Measurements from ENCODE around the gene EXOSC5. TPM values are rescaled to one million over a fixed set of nuclear protein-coding genes. Genes with fewer than 3 reads are reported as not detected.

EXOSC5 gene
- total RNA-seq, 1 experiment from 2014 or later = 58.7 TPM

GRCh38 chr19:41392775-41393174 lies 4.4 kb downstream of the EXOSC5 start:
- H3K4me1 Mint-ChIP-seq = peaks cover 11% of the 10 kb centered on the region in 2 experiments
- Histone ChIP-seq H3T11ph (ENCODE audit: low read length) (no peak overlapping the region), H3K4ac (ENCODE audit: low read depth, low read length) (no peak overlapping the region), H3K23me2 (ENCODE audit: insufficient read length, low read depth, low read length, poor library complexity, severe bottlenecking) (peaks cover 4% of the 10 kb centered on the region), H3K18ac (ENCODE audit: insufficient read length, low read depth, low read length) (no peak overlapping the region), H2AFZ (ENCODE audit: low read length) (no peak overlapping the region), H2BK15ac (ENCODE audit: low read depth, low read length) (no peak overlapping the region), H3K23ac (ENCODE audit: insufficient read length, low read depth, low read length) (no peak overlapping the region), H3K4me1 (ENCODE audit: insufficient read depth, low read length) (no peaks in the 10 kb centered on the region), H3K27ac (ENCODE audit: insufficient read length, low read depth, low read length) (no peak overlapping the region), H3K56ac (ENCODE audit: insufficient read length, low read depth, low read length) (no peak overlapping the region), H2BK12ac (ENCODE audit: insufficient read length, low read depth, low read length) (no peak overlapping the region), H4K5ac (ENCODE audit: insufficient read length, low read depth, low read length) (no peak overlapping the region), H3K9me3 (ENCODE audit: control insufficient read depth, low read depth, low read length) (no peaks in the 10 kb centered on the region), H4K20me1 (ENCODE audit: control insufficient read depth, insufficient read depth, insufficient read length) (no peaks in the 10 kb centered on the region), H3K79me1 (ENCODE audit: insufficient read depth, low read depth, low read length, poor library complexity, severe bottlenecking) (no peaks in the 10 kb centered on the region), H3K14ac (ENCODE audit: insufficient read depth, low read length) (no peak overlapping the region), H3K9ac (ENCODE audit: extremely low read depth, insufficient read length, low read length) (no peak overlapping the region), H2AK5ac (ENCODE audit: insufficient read length, low read length) (no peak overlapping the region), H2BK5ac (ENCODE audit: insufficient read length, low read length) (no peak overlapping the region), H3K4me2 (ENCODE audit: insufficient read depth, insufficient read length, low read length) (no peak overlapping the region), H3K27me3 (ENCODE audit: insufficient read depth, low read length) (no peaks in the 10 kb centered on the region), H3K79me2 (ENCODE audit: insufficient read depth, low read length) (no peaks in the 10 kb centered on the region), H2BK120ac (ENCODE audit: low read depth, low read length, poor library complexity, severe bottlenecking) (no peak overlapping the region), H4K8ac (replicated peaks; ENCODE audit: insufficient read length, low read depth, low read length) (no peak overlapping the region), H2BK20ac (ENCODE audit: low read depth, low read length, poor library complexity, severe bottlenecking) (no peak overlapping the region), H4K91ac (ENCODE audit: insufficient read length, low read depth, low read length) (no peak overlapping the region)
- no peaks in the 10 kb centered on the region; a peak in 1 of 5 replicates for H3K9me3 Mint-ChIP-seq
- no peak overlapping the region for H3K4me3 Mint-ChIP-seq
- H3K36me3 Mint-ChIP-seq (ENCODE audit: insufficient read depth in 1 of 3, low read depth in 3 of 3) = peaks cover 2 to 55% (median 22%) of the 10 kb centered on the region in 3 experiments; a peak in 5 of 7 replicates
- no peaks in the 10 kb centered on the region for H3K27me3 Mint-ChIP-seq (ENCODE audit: low read depth)
- WGBS (ENCODE audit: extremely low coverage, insufficient read length, low lambda C conversion rate) = no CpG with 5 or more reads among the region's 12 CpGs
- no peak for DNase-seq
- no peak for TF ChIP-seq CTCF (conservative IDR thresholded peaks at IDR 0.05)
- H3K27ac Mint-ChIP-seq = peak overlapping the region in 1 of 3 experiments; percentile 22; a peak in 1 of 7 replicates
